Glutamatergic neuron (in vitro differentiated cells): Measurements from ENCODE around the gene LPAR2. TPM values are rescaled to one million over a fixed set of nuclear protein-coding genes. Genes with fewer than 3 reads are reported as not detected.

Source experiments
- DNase-seq: peaks from one replicate; pipeline ENCODE4 v3.0.0; 2022
- H3K27ac Mint-ChIP-seq: one replicate; pipeline ENCODE4 v1.8.0; 2020; ENCODE audit warnings: mild to moderate bottlenecking, mixed read lengths, inconsistent platforms; ENCODE audit not compliant: unreplicated experiment
- H3K27me3 Mint-ChIP-seq: one replicate; pipeline ENCODE4 v1.8.0; 2020; ENCODE audit warnings: mild to moderate bottlenecking, moderate library complexity, mixed read lengths, inconsistent platforms; ENCODE audit not compliant: unreplicated experiment
- H3K36me3 Mint-ChIP-seq: one replicate; pipeline ENCODE4 v1.8.0; 2020; ENCODE audit warnings: mild to moderate bottlenecking, mixed read lengths, inconsistent platforms; ENCODE audit not compliant: unreplicated experiment
- H3K4me1 Mint-ChIP-seq: one replicate; pipeline ENCODE4 v1.8.0; 2020; ENCODE audit warnings: mild to moderate bottlenecking, low read depth, mixed read lengths, inconsistent platforms; ENCODE audit not compliant: unreplicated experiment
- H3K4me3 Mint-ChIP-seq: one replicate; pipeline ENCODE4 v1.8.0; 2020; ENCODE audit warnings: mild to moderate bottlenecking, mixed read lengths, inconsistent platforms; ENCODE audit not compliant: unreplicated experiment
- H3K9me3 Mint-ChIP-seq: one replicate; pipeline ENCODE4 v1.8.0; 2020; ENCODE audit warnings: mild to moderate bottlenecking, moderate library complexity, mixed read lengths, inconsistent platforms; ENCODE audit not compliant: unreplicated experiment
- CTCF ChIP-seq: fragments of 200-600 bp; sonication (generic); IDR thresholded peaks from one replicate; pipeline ENCODE4 v1.5.0; 2021; ENCODE audit not compliant: partially characterized antibody, unreplicated experiment
- long read RNA-seq: library from polyadenylated mRNA; unstranded; transcript quantifications from one replicate; pipeline ENCODE4 v2.0.0, GENCODE V29; 2020; ENCODE audit not compliant: unreplicated experiment
- total RNA-seq: library from RNA; stranded (reverse); fragmentation: NEBNext Ultra II Directional; extraction: Animal tissue kit (Norgen Biotek cat#: 25700); gene quantifications from one replicate; pipeline ENCODE4 v1.2.1, GENCODE V29; 2021; ENCODE audit not compliant: unreplicated experiment

LPAR2 gene
- 364 TPM for total RNA-seq
- long read RNA-seq, transcript LPAR2-201 (3 exons, 1,791 nt): major isoform, 30 of 81 reads
- long read RNA-seq, partial matches to known transcripts: 23 of 81 reads
- long read RNA-seq, other reads (novel, unspliced or antisense): 26 of 81 reads

- DNase-seq: peak; percentile 91
- H3K4me1 Mint-ChIP-seq: peaks cover 23% of the 10 kb centered on the region
- TF ChIP-seq CTCF: no peak
- peak within 1 kb of the TSS; percentile 100 for H3K27ac Mint-ChIP-seq
- peak within 1 kb of the TSS; percentile 93 for H3K4me3 Mint-ChIP-seq
- H3K36me3 Mint-ChIP-seq: peaks cover 4% of the 10 kb centered on the region
- H3K9me3 Mint-ChIP-seq: peaks cover 24% of the 10 kb centered on the region
- peaks cover 17% of the 10 kb centered on the region for H3K27me3 Mint-ChIP-seq
These were observed at the start of gene LPAR2 for GRCh38 chr19:19627621-19628500. Gene LPAR2, minus strand, starts transcription at chr19:19628220. Its CDS starts 945 bp downstream, at chr19:19627275.

- Mint-ChIP-seq H3K9me3 (peaks cover 6% of the 10 kb centered on the region), H3K27ac (no peak overlapping the region), H3K36me3 (peaks cover 39% of the 10 kb centered on the region), H3K27me3 (no peaks in the 10 kb centered on the region), H3K4me3 (peak overlapping the region; percentile 42), H3K4me1 (no peaks in the 10 kb centered on the region)
- DNase-seq: no peak
- no peak for TF ChIP-seq CTCF
These were observed 49.6 kb upstream of the LPAR2 start for GRCh38 chr19:19677579-19677978.

GRCh38 chr19:19674315-19674714 lies 46.3 kb upstream of the LPAR2 start:
- no peak for TF ChIP-seq CTCF
- Mint-ChIP-seq H3K36me3 (peaks cover 24% of the 10 kb centered on the region), H3K9me3 (peaks cover 4% of the 10 kb centered on the region), H3K27ac (no peak overlapping the region), H3K4me3 (no peak overlapping the region), H3K4me1 (peaks cover 2% of the 10 kb centered on the region), H3K27me3 (peaks cover 2% of the 10 kb centered on the region)
- no peak for DNase-seq

- Mint-ChIP-seq H3K36me3 (peaks cover 13% of the 10 kb centered on the region), H3K27ac (no peak overlapping the region), H3K4me3 (no peak overlapping the region), H3K9me3 (peaks cover 4% of the 10 kb centered on the region), H3K4me1 (peaks cover 5% of the 10 kb centered on the region), H3K27me3 (peaks cover 2% of the 10 kb centered on the region)
- DNase-seq: no peak
- TF ChIP-seq CTCF: no peak
These were observed 44.8 kb upstream of the LPAR2 start for GRCh38 chr19:19672816-19673215.

- no peak for TF ChIP-seq CTCF
- no peak for DNase-seq
- peaks cover 4% of the 10 kb centered on the region for H3K9me3 Mint-ChIP-seq
- peaks cover 5% of the 10 kb centered on the region for H3K4me1 Mint-ChIP-seq
- H3K4me3 Mint-ChIP-seq: peak overlapping the region; percentile 74
- H3K27me3 Mint-ChIP-seq: peaks cover 2% of the 10 kb centered on the region
- peak overlapping the region; percentile 52 for H3K27ac Mint-ChIP-seq
- H3K36me3 Mint-ChIP-seq: no peaks in the 10 kb centered on the region
These were observed 42.1 kb upstream of the LPAR2 start for GRCh38 chr19:19670070-19670551.
